SKM-1 treated with dmso at 0.1 percent for 144 hours (cell line): ENCODE measurements around the gene MAP4K4.

ENCODE experiments used
- DNase-seq: peaks from one replicate; lab custom pipeline; 2025; ENCODE audit not compliant: unreplicated experiment; lab: John Stamatoyannopoulos, UW

The MAP4K4 gene

DNA sequence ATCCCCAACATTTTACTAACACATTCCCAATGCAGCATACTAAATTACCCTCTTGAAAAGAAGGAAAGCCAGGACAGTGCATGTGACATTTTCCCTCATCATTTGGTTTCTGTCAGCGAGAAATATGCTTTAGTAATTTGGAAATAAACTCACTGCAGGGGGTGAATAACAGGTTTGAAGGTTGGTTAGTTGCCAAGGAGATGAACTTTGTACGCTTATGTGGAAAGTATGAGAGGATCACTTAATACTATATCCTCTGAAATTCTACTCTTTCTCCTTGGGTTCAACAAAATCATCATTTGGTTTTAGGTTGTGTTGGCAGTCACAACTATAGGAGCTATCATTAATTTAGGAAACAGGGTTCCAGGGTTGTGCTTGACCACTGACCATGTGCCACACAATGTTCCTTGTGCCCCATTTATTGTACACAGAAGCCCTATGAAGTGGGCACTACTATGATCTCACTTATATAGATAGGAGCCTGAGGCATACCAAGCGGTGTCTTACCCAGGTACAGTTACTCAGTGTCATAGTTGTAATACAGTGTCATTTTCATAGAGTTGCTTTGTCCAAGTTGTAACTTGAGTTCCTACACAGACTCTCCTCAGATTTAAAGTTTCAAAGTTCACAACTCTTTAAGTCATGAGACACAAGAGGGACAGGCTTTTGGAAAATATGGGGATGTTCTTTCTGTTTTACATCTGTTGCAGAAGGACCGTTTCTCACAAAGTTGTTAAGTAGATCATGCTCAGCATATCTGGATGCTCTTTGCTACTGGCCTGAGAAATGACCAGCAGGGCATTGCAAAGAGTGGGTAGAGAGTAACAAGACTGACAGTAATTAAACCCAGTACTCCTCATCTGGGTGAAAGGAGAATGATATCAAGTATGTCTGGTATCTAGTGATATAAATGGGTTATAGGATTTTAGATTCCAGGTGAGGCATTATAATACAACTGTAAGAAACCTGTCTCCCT lies 91.8 kb downstream of the MAP4K4 start:
- DNase-seq, result no peak

DNA sequence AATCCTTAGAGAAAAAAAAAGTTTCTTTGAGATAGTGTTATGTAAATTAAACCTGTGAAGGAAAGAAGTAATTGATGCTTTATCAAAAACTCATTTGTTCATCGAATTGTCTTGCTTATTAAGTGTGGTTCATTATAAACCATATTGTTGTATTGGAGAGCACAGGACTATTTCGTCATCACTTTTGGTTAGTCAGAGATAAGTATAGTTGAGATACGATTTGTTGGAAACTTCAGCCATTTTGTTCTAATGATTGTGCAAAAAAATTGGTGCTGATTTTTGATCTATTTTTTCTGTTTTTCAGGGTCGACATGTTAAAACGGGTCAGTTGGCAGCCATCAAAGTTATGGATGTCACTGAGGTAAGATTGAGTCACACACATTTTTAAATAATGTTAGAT lies 92.9 kb downstream of the MAP4K4 start:
- DNase-seq, result no peak

DNA sequence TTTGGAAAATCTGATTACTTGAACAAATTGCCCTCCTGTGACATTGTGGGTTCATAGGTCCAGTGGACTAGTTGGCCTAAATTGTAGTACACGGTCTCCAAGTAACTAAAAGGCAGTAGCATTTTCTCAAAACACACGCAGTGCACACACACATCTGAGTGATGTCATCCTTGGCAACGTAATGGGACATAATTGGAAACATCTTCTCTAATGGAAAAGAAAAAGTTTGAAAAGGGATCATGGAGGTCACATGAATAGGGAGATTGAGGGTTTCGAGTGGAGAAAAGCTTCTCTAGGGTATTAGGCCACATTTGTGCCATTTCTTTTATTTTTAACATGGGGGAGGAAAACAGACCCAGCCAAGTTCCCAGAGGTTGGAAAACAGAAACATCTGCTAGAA lies 93.3 kb downstream of the MAP4K4 start:
- no peak for DNase-seq

DNA sequence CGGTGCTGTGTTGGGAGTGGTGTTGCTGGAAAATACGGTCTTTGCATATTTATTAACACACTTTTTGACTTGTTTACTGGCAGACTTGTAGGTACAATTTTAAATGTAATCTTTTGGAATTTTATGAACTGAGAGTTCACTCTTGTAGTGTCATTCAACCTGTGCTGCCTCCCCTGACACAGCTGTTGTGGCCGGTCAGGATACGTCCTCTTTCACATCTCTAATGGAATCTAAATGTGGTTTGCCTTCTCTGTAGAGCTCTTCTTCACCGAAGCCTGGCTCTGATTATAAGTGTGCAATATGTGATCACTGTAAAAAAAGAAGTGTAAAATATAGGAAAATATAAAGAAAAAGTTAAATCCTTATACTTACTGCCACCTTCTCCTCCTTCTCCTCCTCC lies 94.7 kb downstream of the MAP4K4 start:
- no peak for DNase-seq

DNA sequence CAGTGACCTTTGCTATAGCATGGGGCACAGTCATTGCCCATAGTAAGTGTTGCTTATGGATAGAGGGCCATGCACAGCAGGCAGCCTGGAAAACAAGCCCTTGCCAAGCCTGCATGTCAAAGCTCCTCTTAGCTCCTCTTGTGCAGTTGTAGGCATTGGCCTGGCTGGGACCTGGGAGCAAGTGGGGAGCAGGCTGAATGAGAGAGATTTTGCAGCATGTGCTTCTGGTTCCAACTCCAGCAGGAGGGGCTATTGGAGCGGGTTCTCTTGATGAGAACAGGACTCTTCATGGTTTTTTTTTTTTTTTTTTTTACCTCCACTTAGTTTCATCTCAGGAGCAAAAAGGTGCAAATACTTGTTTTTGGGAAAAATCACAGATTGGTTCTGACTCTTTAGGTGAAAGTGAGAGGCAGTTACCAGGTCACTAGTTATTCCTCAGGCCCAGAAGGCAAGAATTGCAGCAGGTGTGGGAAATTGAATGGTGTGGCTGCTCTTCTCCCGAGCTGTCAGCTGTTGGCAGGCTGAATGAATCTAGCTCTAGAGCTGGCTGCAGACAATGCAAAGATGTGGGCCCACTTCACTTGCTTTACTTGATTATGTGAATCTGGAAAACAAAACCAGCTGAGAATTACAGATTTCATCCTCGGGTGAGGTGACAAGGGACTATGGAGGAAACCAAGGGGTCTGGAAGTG lies 95.9 kb downstream of the MAP4K4 start:
- no peak for DNase-seq

DNA sequence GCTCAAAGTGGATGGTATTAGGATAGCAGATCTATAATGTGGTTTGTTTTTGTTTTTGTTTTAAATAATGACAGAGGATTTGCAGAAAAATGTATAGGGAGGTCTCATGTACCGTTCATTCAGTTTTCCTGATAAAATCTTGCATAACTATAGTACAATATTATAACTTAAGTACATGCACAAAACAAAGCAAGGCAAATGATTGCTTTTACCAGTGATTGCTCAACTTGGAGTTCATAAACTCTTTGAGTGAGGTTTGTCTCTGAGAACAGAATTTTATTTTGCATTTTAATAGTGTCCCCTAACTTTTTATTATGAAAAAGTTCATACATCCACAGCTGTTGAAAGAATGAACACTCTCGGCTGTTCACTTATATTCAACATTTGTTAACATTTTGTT lies 96.6 kb downstream of the MAP4K4 start:
- DNase-seq, result no peak

DNA sequence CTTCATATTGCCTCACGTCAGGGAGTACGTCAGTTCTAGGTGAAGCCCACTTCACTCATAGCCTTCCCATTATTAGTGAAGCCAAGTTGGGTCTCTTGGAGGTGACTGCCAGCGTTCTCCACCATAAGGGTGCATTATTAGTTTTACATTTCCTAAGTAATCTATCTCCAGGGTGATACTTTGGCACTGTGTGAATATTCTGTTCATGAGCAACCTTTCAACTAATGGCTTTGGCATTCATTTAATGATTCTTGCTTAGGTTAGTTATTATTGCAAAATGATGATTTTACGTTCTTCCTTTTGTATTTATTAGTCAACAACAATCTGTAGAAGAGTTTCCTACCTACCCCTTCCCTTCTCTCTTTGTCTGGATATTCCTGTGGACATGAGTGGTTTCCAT lies 97.5 kb downstream of the MAP4K4 start:
- DNase-seq, result no peak

DNA sequence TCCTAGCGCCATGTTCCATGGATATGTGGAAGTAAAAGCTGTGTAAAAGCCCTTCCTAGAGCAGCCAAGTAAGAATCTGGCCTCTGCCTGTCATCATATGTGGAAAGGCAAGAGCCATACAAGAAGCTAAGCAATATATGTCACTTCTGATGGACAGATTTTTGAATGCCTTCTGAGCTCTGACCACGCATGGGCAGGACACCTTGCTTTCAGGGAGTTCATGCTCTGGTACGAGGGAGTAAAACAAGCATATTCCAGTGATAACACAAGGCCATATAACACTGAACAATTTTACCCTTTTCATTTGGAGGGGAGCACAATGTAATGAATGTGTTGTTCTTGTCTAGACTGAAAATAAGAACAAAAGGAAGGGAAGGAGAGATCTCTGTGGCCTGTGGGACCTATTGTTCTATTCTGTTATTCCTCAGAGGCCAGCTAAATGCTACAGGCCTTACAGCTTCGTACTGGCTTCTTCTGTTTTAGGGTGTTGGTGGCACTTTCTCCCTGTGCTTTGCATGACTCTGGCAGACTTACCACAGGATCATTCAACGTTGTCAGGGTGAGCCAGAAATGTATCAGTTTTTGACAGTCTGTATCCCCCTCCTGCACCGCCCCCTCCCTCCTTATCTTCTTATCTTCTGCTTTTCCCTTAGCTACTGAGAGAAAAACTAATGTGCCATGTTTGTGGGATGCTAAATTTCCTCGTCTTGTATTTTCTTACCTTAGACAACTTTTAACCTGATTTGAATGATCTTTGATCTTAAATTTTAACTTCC lies 99.5 kb downstream of the MAP4K4 start:
- no peak for DNase-seq

DNA sequence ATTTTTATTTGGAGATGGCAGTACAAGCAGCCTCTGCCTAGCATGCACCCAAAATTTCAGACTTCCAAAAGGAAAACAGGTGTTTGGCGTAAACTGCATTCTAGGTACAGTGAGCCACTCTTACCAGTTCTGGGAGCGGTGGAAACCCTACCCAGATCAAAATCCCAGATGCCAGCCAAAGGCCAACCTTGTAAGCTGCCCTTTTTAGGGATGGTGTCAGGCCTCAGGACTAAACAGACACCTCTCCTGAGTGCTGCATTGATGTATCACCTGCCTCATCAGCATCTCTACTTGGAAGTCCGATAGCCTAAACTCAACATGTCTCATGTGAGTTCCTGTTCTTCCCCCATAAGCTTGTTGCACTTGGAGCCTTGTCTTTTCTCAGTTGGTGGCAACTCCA lies 104.0 kb downstream of the MAP4K4 start:
- no peak for DNase-seq

DNA sequence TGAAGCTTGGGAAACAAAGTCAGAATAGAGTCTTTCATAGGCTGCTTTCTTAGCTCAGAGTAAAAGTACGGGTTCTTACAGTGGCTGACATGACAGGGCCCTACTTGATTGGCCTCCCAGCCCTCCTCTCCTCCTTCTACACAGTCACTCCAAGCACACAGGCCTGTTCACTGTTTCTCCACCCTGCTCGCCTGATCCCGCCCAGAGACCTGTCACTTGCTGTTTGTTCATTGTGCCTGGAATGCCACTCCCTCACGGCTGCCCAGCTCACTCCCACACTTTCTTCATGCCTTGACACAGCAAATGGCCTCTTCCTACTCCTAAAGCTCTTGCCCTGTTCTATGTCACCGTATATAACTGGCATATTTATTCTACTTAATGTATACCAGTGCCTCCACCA lies 104.8 kb downstream of the MAP4K4 start:
- no peak for DNase-seq

DNA sequence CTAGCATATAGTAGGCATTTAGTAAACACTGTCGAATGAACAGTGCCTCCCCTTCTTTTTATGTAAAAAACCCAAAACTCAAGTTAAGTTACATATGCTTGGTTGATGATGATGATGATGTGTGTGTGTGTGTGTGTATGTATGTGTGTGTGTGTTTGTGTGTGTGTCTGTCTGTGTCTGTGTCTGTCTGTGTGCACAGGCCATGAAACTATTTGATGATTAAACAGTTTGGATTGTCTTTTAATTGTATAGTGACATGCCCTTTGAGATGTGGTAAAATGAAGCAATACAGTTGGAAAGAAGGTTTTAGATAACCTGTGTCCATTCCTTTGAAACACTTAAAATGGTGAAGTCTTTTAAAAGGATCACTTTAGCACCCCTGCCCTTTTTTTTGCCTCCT lies 105.6 kb downstream of the MAP4K4 start:
- DNase-seq, result no peak

DNA sequence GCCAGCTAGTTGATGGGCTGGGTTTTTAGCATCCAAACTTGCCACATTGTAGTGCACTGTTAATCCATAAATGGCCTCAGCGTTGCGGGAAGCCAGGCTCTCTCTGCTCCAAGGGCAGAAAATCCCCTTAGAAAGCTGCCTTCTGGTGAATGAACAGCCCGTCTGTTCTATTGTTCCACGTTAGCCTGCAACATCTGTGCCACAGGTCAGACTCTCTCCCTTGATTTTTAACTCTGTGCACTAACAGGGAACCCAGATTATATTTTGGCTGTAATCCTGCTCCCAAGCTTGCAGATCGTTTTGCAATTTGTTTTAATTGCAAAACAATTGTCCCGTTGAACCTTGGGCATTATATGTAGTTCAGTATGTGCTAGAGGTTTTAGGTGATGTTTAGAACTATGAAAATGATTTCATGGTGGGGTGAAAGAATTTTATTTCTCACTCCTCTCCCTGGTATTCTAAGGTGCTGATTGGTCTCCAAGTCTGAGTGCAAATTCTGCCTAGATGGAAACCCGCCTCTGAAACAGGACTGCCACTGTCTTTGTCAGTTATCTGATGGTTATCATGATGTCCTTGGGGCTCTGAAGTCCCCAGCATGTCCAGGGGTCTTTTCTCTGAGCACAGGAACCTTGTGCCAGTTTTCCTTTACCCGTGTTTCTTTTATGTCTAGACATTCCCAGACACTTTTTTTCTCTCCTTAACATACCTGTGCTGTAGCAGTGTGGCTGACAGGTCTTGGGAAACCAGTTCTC lies 106.6 kb downstream of the MAP4K4 start:
- no peak for DNase-seq

DNA sequence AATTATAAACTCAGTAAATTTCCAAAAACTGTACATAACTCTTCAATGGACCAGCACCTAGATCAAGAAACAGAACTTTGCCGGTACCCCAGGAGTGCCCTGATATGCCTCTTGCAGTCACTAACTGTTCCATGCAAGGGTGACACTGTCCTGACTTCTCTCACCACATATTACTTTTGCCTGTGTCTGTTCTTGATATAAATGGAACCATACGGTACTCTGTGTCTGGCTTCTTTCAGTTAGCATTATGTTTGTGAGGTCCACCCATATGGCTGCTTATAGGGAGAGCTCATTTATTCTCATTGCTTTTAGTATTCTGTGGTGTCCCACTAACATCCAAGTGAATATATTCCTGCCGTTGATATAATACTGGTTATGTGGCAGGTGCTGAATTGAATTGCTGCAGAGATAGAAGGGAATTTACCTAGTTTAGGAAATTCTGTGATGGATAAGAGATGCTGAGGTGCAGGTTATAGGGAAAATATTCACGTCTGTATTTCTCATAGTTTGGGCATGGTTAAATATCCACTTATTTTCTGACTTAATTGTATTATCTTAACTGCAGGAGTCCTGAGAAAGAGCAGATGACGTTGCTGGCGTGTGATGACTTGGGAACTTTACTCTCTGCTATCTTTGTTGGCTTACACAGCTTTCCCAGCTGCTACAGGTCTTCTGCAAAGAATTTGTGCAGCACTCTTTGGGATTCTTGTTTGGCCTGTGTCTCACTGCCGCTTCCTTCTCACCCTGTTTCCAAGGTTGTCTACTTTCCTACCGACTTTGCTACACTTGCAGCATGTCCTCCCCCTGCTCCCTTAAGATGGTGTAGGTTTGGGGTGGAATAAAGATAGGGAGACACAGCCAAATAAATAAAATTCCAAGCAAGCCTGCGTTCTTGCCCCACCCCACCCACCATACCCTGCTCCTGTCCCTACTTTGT lies 107.9 kb downstream of the MAP4K4 start:
- no peak for DNase-seq

DNA sequence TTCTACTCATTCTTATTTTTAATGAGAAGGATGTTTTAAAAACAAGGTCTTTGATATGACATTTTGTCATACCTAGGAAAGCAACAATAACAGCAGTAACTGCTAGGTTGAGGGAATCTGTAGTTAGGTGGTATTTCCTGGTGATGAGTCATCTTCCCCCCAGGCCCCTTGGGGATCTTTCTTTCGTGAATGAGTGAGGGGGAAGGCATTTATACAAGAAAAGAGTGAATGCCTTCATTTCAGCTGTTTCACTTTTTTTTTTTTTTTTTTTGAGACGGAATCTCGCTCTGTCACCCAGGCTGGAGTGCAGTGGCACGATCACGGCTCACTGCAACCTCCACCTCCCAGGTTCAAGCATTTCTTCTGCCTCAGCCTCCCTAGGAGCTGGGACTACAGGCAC lies 108.6 kb downstream of the MAP4K4 start:
- no peak for DNase-seq

DNA sequence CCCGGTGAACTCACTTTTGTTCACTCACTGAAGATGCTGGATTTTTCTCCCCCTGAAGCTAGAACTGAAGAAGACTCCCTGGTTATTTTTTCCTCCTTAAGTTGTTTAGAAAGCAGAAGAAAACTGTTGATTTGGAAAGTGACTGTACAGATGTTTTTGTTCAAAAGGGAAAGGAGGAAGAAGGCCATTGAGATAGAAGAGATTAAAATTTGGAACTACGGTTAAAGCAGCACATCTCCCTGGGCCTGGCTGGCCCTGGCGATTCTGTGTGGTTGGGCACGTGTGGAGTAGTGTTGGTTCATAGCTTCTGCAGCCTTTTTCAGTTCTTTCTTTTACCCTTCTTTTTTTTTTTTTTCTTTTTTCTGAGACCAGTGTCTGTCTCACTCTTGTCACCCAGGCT lies 109.2 kb downstream of the MAP4K4 start:
- DNase-seq, result no peak

DNA sequence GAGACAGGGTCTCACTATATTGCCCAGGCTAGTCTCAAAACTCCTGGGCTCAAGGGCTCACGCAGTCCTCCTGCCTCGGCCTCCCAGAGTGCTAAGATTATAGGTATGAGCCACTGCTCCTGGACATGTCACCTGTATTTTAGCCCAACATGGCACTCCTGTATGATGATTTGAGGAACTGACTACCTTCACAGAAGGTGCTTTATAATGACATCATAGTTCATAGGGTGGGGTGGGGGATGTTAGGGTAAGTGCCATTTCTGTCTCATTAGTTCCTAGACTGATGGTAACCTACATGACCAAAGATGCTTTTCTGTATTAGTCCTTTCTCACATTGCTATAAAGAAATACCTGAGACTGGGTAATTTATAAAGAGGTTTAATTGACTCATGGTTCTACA lies 109.7 kb downstream of the MAP4K4 start:
- no peak for DNase-seq

DNA sequence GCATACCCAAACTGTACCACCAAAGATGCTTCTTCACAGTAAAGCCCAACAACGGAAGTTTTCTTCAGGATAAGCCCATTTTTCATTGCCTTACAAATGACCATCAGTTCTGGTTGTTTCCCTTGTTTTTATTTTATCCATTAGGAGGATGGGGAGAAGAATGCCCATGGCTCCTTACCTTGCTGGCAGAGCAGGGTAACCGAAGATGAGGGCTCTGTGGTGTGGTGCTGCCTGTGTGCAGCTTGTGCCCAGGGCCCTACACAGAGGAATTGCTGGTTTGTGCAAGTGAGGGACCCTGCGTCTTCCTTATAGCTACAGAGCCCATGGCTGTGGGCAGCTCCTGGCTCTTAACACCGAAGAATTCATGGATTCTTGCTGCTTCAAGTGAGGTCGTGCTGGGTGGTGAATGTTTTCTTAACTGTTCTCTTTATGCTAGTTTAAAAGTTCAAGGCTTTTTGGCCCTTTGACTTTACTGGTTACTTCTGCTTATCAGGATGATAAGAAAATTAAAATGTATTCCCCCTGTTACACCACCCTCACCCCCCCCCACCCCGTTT lies 110.6 kb downstream of the MAP4K4 start:
- DNase-seq, result no peak

DNA sequence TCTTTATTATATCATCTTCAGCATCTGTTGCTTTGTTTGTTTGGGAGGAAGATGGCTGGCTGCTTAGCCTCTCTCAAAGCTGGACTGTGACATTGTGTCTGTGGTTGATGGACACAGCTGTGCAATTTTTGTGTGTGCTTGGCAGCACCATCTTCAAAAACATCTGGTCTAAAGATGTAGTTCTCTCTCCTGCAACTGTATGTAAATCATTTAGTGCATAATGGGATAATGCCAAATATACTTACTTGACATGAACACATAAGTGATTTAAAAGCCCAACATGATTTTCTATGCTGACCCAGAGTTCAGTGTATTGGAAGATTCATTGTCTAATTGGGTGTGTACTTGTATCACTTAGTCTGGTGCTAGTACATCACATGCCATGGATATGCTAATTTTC lies 112.2 kb downstream of the MAP4K4 start:
- no peak for DNase-seq

DNA sequence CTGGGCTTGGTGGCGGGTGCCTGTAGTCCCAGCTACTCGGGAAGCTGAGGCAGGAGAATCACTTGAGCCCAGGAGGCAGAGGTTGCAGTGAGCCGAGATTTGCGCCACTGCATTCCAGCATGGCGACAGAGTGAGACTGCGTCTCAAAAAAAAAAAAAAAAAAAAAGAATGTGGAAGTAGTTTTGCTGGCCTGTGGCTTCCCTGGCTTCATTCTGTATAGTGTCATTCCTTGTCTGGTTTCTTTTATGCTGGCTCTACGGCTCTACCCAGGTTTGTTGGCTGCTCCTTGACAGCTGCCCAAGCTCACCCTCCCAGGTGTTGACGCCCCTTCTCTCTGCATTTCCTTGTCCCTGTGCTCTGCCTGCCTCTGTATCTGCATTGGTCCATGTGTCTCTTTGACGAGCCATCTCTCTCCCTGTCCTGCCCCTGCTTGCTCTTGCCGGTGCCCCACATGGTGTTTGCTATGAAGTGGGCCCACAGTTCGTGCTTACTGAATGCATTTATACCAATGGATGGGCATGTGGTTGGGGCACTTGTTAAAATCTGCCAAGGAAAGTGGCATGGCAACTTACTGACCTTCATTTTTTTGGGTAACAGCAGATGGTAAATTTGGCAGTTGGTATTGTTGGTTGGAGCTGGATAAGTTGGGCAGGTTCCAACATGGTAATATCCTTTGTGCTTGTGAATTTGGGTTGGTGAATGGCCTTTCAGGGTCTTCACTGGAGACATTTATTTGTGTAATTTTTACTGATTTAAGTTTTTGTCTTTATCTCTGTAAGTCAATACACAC lies 113.9 kb downstream of the MAP4K4 start:
- DNase-seq, result no peak
